ENCODE measurements around the gene TMUB1.

TMUB1 gene

DNA sequence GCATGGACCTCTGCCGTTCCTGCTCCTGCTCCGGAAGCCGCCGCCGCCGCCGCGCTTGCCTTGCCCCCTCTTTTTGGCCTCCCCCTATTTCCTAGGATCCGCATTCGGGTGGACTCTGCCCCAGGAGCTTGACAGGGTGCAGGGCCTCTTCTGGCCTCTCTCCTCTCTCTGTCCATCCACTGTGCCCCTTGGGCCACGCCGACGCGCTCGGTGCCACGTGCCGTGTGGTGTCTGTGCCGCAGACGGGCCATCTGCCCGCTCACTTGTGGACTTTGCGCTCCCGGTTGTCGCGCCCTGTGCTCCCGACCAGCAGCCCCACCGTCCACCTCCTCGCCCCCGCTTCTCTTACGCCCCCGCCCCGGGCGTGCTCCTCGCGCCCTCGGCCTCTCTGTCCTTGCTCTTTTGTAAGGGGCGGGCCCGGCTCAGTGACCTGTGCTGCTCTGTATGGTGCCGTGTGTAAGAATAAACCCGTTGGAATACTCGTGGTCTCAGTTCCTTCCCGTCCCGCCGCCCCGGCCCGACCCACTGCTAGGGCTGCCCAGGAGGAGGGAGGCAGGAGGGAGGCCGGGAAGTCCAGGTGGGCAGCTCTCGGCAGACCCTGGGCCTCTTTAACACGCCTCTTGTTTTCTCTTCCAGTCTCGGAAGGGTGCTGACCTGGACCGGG lies 40.0 kb upstream of the TMUB1 start:
- Histone ChIP-seq H4K20me1 (ENCODE audit: low read depth, low read length) (no peaks in the 10 kb centered on the region), H3K27me3 (ENCODE audit: low read length) (no peaks in the 10 kb centered on the region), H3K27ac (ENCODE audit: low read depth, low read length) (no peak overlapping the region), H3K9ac (ENCODE audit: low read length) (no peak overlapping the region), H2AFZ (ENCODE audit: low read depth, low read length, severe bottlenecking) (no peak overlapping the region), H3K4me3 (ENCODE audit: insufficient read depth, low read length, poor library complexity, severe bottlenecking) (no peak overlapping the region), H3K79me2 (ENCODE audit: insufficient read depth, low read length) (no peaks in the 10 kb centered on the region), H3K36me3 (ENCODE audit: low read length) (no peaks in the 10 kb centered on the region), H3F3A (ENCODE audit: insufficient read depth) (no peaks in the 10 kb centered on the region), H3K9me3 (ENCODE audit: insufficient read depth, low read length) (no peaks in the 10 kb centered on the region), H3K4me2 (ENCODE audit: low read depth, low read length, poor library complexity, severe bottlenecking) (no peak overlapping the region), H3K9me2 (replicated peaks; ENCODE audit: insufficient read depth, low read length) (no peaks in the 10 kb centered on the region)
- no peak for TF ChIP-seq EZH2phosphoT487 (conservative IDR thresholded peaks at IDR 0.05; ENCODE audit: low read length)
- TF ChIP-seq, protein P1, sequence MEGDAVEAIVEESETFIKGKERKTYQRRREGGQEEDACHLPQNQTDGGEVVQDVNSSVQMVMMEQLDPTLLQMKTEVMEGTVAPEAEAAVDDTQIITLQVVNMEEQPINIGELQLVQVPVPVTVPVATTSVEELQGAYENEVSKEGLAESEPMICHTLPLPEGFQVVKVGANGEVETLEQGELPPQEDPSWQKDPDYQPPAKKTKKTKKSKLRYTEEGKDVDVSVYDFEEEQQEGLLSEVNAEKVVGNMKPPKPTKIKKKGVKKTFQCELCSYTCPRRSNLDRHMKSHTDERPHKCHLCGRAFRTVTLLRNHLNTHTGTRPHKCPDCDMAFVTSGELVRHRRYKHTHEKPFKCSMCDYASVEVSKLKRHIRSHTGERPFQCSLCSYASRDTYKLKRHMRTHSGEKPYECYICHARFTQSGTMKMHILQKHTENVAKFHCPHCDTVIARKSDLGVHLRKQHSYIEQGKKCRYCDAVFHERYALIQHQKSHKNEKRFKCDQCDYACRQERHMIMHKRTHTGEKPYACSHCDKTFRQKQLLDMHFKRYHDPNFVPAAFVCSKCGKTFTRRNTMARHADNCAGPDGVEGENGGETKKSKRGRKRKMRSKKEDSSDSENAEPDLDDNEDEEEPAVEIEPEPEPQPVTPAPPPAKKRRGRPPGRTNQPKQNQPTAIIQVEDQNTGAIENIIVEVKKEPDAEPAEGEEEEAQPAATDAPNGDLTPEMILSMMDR (IDR thresholded peaks at IDR 0.05; ENCODE audit: insufficient read depth, low read length, poor library complexity, severe bottlenecking), result no peak

DNA sequence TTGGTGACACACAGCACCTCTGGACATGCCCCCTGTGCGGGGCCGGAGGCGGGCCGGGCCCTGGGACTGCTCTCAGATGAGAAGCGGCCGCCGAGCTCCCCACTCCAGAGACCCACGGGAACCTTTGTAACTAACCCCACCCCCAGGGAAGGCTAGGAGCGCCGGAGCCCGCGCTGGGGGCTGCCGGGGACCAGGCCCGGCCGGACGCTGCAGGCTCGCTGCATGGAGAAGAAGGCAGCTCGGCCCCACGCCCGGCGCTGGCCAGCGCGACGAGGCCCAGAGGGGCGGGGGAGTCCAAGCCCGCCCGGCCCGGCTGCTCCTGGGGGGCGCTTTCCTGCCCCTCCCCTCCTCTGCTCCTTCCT lies 39.5 kb upstream of the TMUB1 start:
- Histone ChIP-seq H3K4me2 (ENCODE audit: low read depth, low read length, poor library complexity, severe bottlenecking) (no peak overlapping the region), H3K9me3 (ENCODE audit: insufficient read depth, low read length) (no peaks in the 10 kb centered on the region), H3K36me3 (ENCODE audit: low read length) (no peaks in the 10 kb centered on the region), H3K27me3 (ENCODE audit: low read length) (no peaks in the 10 kb centered on the region), H3K9me2 (replicated peaks; ENCODE audit: insufficient read depth, low read length) (no peaks in the 10 kb centered on the region), H4K20me1 (ENCODE audit: low read depth, low read length) (no peaks in the 10 kb centered on the region), H3F3A (ENCODE audit: insufficient read depth) (no peaks in the 10 kb centered on the region), H2AFZ (ENCODE audit: low read depth, low read length, severe bottlenecking) (no peak overlapping the region), H3K79me2 (ENCODE audit: insufficient read depth, low read length) (no peaks in the 10 kb centered on the region), H3K9ac (ENCODE audit: low read length) (no peak overlapping the region), H3K27ac (ENCODE audit: low read depth, low read length) (no peak overlapping the region), H3K4me3 (ENCODE audit: insufficient read depth, low read length, poor library complexity, severe bottlenecking) (no peak overlapping the region)
- TF ChIP-seq, protein P1 (IDR thresholded peaks at IDR 0.05; ENCODE audit: insufficient read depth, low read length, poor library complexity, severe bottlenecking), result no peak
- TF ChIP-seq EZH2phosphoT487 (conservative IDR thresholded peaks at IDR 0.05; ENCODE audit: low read length), result no peak

DNA sequence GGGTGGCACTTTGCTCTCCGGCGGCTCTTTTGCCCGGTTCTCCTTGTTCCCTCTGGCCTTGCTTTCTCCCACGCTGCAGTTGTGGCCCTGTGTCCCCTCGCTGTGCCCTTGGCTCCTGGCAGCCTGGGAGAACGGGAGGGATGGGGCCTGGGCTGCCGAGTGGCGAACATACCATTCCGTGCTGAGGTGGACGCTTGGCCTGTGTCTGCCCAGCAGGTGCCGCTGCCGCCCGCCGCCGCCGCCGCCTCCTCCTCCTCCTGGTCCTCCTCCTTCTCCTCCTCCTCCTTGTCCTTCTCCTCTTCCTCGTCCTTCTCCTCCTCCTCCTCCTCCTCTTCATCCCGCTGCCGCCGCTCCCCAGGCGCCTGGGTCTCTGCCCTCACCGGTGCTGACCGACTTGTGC lies 39.0 kb upstream of the TMUB1 start:
- Histone ChIP-seq H3K36me3 (ENCODE audit: low read length) (no peaks in the 10 kb centered on the region), H3K4me3 (ENCODE audit: insufficient read depth, low read length, poor library complexity, severe bottlenecking) (no peak overlapping the region), H3K9ac (ENCODE audit: low read length) (no peak overlapping the region), H3K9me3 (ENCODE audit: insufficient read depth, low read length) (no peaks in the 10 kb centered on the region), H4K20me1 (ENCODE audit: low read depth, low read length) (no peaks in the 10 kb centered on the region), H3K27ac (ENCODE audit: low read depth, low read length) (no peak overlapping the region), H3K4me2 (ENCODE audit: low read depth, low read length, poor library complexity, severe bottlenecking) (no peak overlapping the region), H2AFZ (ENCODE audit: low read depth, low read length, severe bottlenecking) (no peak overlapping the region), H3K79me2 (ENCODE audit: insufficient read depth, low read length) (no peaks in the 10 kb centered on the region), H3K27me3 (ENCODE audit: low read length) (no peaks in the 10 kb centered on the region), H3F3A (ENCODE audit: insufficient read depth) (no peaks in the 10 kb centered on the region), H3K9me2 (replicated peaks; ENCODE audit: insufficient read depth, low read length) (no peaks in the 10 kb centered on the region)
- no peak for TF ChIP-seq EZH2phosphoT487 (conservative IDR thresholded peaks at IDR 0.05; ENCODE audit: low read length)
- TF ChIP-seq, protein P1 (IDR thresholded peaks at IDR 0.05; ENCODE audit: insufficient read depth, low read length, poor library complexity, severe bottlenecking), result no peak

Measured in SU-DHL-6 (cell line).